Epithelial cell of prostate (primary cell): ENCODE measurements around the gene PRSS33.

ENCODE experiments used
- DNase-seq: peaks from one replicate; pipeline ENCODE4 v3.0.0-alpha.2; 2011; ENCODE audit warnings: low read depth, low spot score
- H3K27ac ChIP-seq: fragments of 450-650 bp; 2 replicates; pipeline ENCODE4 v1.5.1; 2017; ENCODE audit warnings: mild to moderate bottlenecking

PRSS33 gene

DNA sequence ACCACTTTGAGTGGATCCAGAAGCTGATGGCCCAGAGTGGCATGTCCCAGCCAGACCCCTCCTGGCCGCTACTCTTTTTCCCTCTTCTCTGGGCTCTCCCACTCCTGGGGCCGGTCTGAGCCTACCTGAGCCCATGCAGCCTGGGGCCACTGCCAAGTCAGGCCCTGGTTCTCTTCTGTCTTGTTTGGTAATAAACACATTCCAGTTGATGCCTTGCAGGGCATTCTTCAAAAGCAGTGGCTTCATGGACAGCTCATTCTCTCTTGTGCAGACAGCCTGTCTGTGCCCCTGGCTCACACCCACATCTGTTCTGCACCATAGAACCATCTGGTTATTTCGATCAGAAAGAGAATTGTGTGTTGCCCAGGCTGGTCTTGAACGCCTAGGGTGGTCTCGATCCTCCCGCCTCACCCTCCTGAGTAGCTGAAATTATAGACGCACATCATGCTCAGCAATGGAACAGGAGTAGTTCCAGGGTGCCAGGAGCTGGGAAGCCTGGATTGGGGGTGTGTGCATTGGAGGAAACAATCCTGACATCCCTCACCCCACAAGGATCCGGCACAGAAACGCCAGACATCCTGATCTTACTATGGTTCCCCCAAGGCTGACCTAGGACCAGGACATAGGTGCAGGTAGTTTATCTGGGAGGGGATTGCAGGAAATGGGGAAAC is 34.3 kb upstream of the PRSS33 start:
- no peak for DNase-seq
- H3K27ac ChIP-seq, result no peak overlapping the region

DNA sequence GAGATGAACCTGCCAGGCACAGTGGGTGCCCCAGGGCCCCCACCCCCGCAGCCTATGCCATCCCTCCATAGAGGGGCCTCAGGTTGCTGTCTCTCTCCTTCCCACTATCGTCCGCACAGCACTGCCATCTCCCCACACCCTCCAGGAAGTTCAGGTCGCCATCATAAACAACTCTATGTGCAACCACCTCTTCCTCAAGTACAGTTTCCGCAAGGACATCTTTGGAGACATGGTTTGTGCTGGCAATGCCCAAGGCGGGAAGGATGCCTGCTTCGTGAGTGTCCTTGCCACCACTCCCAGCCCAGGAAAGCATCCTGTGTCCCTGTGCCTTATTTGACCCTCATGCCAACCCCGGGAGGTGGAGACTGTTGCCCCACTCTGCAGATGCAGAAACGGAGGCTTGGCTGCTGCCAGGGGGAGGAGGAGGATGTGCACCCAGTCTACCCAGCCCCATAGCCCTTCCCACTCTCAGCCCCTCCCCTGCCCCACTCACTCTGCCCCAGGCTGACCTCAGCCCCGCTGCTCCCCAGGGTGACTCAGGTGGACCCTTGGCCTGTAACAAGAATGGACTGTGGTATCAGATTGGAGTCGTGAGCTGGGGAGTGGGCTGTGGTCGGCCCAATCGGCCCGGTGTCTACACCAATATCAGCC is 33.6 kb upstream of the PRSS33 start:
- no peak overlapping the region for H3K27ac ChIP-seq
- DNase-seq, result no peak

DNA sequence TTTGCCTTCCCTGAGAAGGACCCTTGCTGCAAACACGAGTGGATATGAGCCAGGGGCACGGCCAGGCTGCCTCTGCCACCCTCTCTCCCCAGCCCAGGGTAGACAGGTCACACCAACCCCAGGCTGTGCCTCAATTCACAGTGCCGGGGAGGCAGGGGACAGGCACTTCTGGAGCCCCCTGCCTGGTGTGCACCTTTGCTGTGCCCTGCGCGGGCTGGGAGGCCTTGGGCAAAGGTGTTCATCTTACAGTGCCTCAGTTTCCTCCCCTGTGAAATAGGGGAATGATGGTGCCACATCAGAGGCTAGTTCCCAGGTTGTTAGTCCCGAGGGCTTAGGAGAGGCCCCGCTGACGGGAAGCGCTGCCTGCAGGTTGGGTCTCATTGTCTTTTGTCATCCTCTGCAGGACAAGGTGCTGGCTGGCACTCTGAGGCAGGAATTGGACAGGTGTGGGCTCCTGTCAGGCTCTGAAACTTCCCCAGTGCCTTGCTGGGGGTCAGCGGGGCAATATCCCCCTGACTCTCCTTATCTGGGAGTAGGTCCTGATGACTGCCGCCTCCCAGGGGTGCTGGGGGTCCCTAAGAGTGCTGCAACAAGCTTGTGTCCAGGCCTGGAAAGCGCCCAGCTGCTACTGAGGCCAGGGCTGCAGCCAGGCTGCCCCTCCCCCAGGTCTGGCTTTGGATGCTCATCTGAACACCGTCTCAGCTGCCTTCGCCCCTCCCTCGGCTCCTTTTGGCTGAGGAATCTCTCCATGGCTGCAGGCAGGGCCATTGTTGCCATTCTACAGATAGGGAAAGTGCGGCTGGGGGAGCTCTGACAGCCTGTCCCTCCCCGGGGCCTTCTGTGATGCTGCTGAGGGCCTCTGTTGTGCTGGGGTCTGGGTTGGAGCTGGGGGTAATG is 32.8 kb upstream of the PRSS33 start:
- DNase-seq, result no peak
- no peak overlapping the region for H3K27ac ChIP-seq

GRCh38 chr16:2819179-2819938 is 32.0 kb upstream of the PRSS33 start:
- H3K27ac ChIP-seq, result no peak overlapping the region
- no peak for DNase-seq

DNA sequence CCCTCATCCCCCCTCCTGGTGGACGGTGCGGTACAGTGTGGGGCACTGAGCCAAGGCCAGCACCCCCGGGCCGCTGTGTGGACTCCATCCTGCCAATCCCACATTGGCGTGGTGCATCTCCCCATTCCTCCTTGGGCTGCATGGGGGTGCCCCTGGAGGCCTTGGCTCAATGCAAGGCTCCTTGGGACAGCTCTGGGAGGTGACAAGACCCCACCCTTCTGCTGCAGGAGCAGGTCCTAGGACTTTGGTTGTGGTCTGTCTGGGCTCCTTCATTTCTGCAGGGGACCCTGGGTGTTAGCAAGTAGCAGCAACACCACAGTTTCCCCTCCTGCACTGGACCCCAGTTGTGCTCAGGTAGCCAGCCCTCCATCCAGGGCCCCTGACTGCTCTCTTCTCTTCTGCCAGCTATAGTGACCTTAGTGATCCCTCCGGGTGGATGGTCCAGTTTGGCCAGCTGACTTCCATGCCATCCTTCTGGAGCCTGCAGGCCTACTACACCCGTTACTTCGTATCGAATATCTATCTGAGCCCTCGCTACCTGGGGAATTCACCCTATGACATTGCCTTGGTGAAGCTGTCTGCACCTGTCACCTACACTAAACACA is 31.0 kb upstream of the PRSS33 start:
- DNase-seq, result no peak
- no peak overlapping the region for H3K27ac ChIP-seq

- DNase-seq, result no peak
- no peak overlapping the region for H3K27ac ChIP-seq
Observed at GRCh38 chr16:2817340-2818271, 30.2 kb upstream of the PRSS33 start.

DNA sequence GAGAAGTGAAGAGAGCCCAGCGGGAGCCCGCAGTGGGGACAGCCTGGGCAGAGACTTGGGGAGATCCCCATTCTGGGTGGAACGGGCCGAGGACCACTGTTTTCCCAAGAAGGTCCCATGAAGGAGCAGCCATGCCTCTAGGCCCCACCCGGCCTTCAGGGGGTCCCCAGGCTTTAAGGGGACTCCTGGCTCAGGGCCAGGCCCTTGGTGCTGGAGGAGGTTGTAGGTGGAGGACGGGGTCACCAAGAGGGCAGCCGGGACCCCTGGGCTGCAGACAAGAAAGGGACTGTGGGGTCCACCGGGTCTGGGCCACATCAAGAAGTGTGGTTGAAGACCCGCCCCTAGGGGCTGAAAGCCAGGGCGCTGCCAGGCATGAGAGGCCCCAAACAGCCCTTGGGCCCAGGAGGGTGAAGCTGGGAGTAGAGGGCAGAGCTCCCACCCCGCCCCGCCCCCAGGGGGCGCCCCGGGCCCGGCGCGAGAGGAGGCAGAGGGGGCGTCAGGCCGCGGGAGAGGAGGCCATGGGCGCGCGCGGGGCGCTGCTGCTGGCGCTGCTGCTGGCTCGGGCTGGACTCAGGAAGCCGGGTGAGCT is 29.5 kb upstream of the PRSS33 start, which contains the start of gene PRSS21:
Gene PRSS21 (plus strand): TSS at position 487 of the 589 bp plus-strand sequence. CDS start 32 bp downstream, at position 519.
- H3K27ac ChIP-seq, result no peak within 1 kb of the TSS
- no peak for DNase-seq

DNA sequence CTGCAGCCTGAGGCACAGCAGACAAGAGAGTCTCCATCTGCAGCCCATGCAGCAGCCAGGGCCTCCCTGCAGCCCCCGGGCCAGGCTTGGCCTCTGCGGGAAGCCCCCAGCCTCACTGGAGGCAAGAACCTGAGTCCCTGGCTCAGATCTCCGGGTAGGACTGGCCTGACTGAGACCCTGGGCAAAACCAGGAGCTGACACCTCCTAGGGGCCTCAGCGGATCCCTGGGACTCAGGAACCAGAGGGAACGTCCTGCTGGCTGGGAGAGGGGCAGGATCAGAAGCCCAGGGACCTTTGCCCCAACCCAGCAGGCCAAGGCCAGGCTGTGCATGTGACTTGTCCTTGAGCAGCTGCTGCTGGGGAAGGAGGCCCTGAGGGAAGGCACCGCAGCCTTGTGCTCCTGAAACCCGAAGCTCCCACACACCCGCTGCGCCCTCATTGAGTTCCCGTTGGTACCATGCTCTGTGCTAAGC is 28.0 kb upstream of the PRSS33 start:
- no peak for DNase-seq
- H3K27ac ChIP-seq, result no peak overlapping the region

DNA sequence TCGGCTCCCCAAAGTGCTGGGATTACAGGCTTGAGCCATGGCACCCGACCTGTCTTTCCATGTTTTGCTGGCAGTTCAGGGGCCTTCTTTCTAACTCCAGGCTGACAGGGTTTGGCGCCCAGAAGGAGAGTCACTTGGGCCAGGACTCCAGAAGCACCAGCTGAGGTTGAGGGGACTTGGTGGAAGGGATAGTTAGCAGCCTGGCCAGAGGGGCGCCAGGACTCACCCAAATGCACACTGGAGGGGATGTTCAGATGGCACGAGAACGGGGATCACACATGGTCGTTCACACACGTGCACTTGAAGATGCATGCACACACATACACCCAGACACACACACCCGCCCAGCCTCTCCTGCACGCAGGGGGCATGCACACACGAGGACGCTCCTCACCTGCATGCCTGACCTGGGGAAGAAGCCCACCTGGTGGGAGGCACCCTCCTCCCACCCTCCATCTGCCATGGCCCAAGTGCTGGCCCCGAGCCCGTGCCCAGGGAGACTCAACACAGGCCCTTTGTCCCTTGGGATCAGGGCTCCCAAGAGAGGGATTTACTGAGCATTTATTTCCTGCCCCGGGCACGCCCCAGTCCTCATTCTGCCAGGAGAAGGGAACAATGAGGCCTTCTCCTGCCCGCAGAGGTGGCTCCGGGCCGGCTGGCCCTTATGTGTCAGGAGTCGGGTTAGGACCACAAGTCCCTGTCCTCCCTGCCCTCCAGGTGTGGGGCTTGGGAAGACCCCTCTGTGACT is 27.4 kb upstream of the PRSS33 start:
- no peak overlapping the region for H3K27ac ChIP-seq
- DNase-seq, result no peak

- H3K27ac ChIP-seq, result no peak overlapping the region
- no peak for DNase-seq
Observed at GRCh38 chr16:2813771-2814221, 26.4 kb upstream of the PRSS33 start.

GRCh38 chr16:2811703-2812471 is 24.5 kb upstream of the PRSS33 start:
- no peak overlapping the region for H3K27ac ChIP-seq
- no peak for DNase-seq

- DNase-seq, result no peak
- H3K27ac ChIP-seq, result no peak overlapping the region
Observed at GRCh38 chr16:2810651-2811050, 23.3 kb upstream of the PRSS33 start.

DNA sequence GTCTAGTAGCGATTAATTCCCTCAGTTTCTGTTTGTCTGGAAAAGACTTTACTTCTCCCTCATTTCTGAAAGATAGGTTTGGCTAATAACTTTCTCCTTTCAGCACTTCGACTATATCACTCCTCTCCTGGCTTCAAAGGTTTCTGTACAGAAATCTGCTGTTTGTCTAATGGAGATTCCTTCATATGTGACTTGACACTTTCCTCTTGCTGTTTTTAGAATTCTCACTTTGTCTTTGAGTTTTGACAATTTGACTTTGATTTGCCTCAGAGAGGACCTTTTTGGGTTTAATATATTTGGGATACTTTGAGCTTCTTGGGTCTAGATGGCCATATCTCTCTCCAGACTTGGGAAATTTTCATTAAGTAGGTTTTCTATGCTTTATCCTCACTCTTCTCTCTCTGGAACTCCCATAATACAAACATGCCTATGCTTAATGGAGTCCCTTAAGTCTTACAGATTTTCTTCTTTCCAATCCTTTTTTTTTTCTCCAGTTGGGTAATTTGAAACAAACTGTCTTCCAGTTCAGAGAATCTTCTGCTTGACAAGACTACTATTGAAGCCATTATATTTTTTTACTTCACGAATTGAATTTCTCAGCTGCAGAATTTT is 21.9 kb upstream of the PRSS33 start:
- H3K27ac ChIP-seq, result no peak overlapping the region
- DNase-seq, result no peak

- no peak overlapping the region for H3K27ac ChIP-seq
- no peak for DNase-seq
Observed at GRCh38 chr16:2808181-2808580, 20.8 kb upstream of the PRSS33 start.

GRCh38 chr16:2806286-2806685 is 18.9 kb upstream of the PRSS33 start:
- no peak for DNase-seq
- no peak overlapping the region for H3K27ac ChIP-seq

DNA sequence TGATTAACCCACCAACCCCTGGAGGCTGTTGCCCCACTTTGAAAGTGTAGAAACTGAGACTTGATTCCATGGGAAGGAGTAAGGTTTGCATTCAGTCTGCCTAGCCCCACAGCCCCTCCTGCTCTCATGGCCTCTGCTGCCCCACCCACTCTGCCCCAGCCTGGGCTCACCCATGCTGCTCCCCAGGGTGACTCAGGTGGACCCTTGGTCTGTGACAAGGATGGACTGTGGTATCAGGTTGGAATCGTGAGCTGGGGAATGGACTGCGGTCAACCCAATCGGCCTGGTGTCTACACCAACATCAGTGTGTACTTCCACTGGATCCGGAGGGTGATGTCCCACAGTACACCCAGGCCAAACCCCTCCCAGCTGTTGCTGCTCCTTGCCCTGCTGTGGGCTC is 17.4 kb upstream of the PRSS33 start:
- no peak overlapping the region for H3K27ac ChIP-seq
- no peak for DNase-seq
